ENCODE results near the gene ATM.

The ATM gene

DNA sequence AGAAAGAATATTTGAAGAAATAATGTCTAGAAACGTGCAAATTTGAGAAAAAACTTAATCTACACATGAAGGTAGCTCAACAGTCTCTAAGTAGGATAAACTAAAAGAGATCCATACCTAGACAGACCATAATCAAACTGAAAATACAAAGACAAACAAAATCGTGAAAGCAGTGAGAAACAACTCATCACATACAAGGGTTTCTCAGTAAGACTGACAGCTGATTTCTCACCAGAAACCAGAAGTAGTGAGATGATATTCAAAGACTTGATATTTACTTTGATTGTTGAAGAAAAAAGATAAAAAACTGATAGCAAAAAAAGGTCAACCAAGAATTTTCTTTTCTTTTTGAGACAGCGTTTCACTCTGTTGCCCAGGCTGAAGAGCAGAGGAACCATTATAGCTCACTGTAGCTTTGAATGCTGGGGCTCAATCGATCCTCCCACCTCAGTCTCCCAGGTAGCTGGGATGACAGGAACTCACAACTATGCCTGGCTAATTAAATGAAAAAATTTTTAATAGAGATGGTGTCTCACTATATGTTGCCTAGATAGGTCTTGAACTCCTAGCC, 17.9 kb upstream of the ATM start:
- no peak overlapping the region for H3K4me3 ChIP-seq (ENCODE audit: insufficient read depth, low read length, poor library complexity, severe bottlenecking)
- no peak overlapping the region for H3K27ac ChIP-seq (ENCODE audit: low read depth, low read length)
- H3K9me3 ChIP-seq (ENCODE audit: insufficient read depth, low read length): peaks cover 47% of the 10 kb centered on the region
- peaks cover 98% of the 10 kb centered on the region for H3K79me2 ChIP-seq (ENCODE audit: insufficient read depth, low read length)
- peaks cover 63% of the 10 kb centered on the region for H3K36me3 ChIP-seq (ENCODE audit: low read length)
- H3F3A ChIP-seq (ENCODE audit: insufficient read depth): no peaks in the 10 kb centered on the region
- H3K4me2 ChIP-seq (ENCODE audit: low read depth, low read length, poor library complexity, severe bottlenecking): no peak overlapping the region
- H2AFZ ChIP-seq (ENCODE audit: low read depth, low read length, severe bottlenecking): no peak overlapping the region
- no peak overlapping the region for H3K9ac ChIP-seq (ENCODE audit: low read length)
- no peaks in the 10 kb centered on the region for H3K27me3 ChIP-seq (ENCODE audit: low read length)
- H4K20me1 ChIP-seq (ENCODE audit: low read depth, low read length): no peaks in the 10 kb centered on the region
- H3K9me2 ChIP-seq (replicated peaks; ENCODE audit: insufficient read depth, low read length): no peaks in the 10 kb centered on the region
- no peak for TF ChIP-seq EZH2phosphoT487 (conservative IDR thresholded peaks at IDR 0.05; ENCODE audit: low read length)
- TF ChIP-seq, protein P1, sequence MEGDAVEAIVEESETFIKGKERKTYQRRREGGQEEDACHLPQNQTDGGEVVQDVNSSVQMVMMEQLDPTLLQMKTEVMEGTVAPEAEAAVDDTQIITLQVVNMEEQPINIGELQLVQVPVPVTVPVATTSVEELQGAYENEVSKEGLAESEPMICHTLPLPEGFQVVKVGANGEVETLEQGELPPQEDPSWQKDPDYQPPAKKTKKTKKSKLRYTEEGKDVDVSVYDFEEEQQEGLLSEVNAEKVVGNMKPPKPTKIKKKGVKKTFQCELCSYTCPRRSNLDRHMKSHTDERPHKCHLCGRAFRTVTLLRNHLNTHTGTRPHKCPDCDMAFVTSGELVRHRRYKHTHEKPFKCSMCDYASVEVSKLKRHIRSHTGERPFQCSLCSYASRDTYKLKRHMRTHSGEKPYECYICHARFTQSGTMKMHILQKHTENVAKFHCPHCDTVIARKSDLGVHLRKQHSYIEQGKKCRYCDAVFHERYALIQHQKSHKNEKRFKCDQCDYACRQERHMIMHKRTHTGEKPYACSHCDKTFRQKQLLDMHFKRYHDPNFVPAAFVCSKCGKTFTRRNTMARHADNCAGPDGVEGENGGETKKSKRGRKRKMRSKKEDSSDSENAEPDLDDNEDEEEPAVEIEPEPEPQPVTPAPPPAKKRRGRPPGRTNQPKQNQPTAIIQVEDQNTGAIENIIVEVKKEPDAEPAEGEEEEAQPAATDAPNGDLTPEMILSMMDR (IDR thresholded peaks at IDR 0.05; ENCODE audit: insufficient read depth, low read length, poor library complexity, severe bottlenecking): no peak

GRCh38 chr11:108206171-108206570, 16.7 kb upstream of the ATM start:
- Histone ChIP-seq H2AFZ (ENCODE audit: low read depth, low read length, severe bottlenecking) (no peak overlapping the region), H3K9me2 (replicated peaks; ENCODE audit: insufficient read depth, low read length) (no peaks in the 10 kb centered on the region), H3K9me3 (ENCODE audit: insufficient read depth, low read length) (peaks cover 47% of the 10 kb centered on the region), H3K36me3 (ENCODE audit: low read length) (peaks cover 71% of the 10 kb centered on the region), H3K27ac (ENCODE audit: low read depth, low read length) (no peak overlapping the region), H3K27me3 (ENCODE audit: low read length) (no peaks in the 10 kb centered on the region), H3K4me2 (ENCODE audit: low read depth, low read length, poor library complexity, severe bottlenecking) (no peak overlapping the region), H3K9ac (ENCODE audit: low read length) (no peak overlapping the region), H3K4me3 (ENCODE audit: insufficient read depth, low read length, poor library complexity, severe bottlenecking) (no peak overlapping the region), H3K79me2 (ENCODE audit: insufficient read depth, low read length) (peaks cover 98% of the 10 kb centered on the region), H3F3A (ENCODE audit: insufficient read depth) (no peaks in the 10 kb centered on the region), H4K20me1 (ENCODE audit: low read depth, low read length) (no peaks in the 10 kb centered on the region)
- TF ChIP-seq EZH2phosphoT487 (conservative IDR thresholded peaks at IDR 0.05; ENCODE audit: low read length): no peak
- TF ChIP-seq, protein P1 (IDR thresholded peaks at IDR 0.05; ENCODE audit: insufficient read depth, low read length, poor library complexity, severe bottlenecking): no peak

DNA sequence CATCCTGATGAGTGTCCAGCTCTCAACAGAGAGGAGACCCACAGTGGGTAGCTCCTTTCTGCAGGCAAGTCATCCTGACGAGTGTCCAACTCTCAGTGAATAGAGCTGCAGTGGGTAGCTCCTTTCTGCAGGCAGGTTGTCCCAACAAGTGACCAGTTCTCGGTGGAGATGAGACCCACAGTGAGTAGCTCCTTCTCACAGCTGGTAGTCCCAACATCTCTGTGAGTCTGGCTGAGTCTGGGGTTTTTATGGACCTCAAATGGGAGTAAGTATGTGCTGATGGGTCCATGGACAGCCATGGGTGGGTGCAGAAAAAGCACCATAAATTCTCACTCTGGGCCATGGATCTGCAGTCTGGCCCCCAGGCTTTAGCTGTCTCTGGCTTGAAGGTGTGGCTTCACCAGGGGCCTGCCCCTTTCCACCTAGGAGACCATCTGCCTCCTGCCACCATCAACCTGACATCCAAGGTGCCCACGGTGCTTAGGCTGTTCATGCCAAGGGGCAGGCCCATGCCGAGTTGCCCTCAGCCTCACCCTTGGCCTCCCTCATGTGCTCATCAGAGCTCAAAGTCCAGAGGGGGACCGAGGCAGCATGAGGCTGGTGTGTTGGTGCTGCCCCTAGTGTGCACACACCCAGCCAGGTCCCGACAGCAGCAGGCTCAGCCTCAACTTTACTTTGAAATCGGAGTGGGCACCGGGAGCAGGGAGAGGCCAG, 15.7 kb upstream of the ATM start:
- TF ChIP-seq EZH2phosphoT487 (conservative IDR thresholded peaks at IDR 0.05; ENCODE audit: low read length): no peak
- TF ChIP-seq, protein P1 (IDR thresholded peaks at IDR 0.05; ENCODE audit: insufficient read depth, low read length, poor library complexity, severe bottlenecking): no peak
- Histone ChIP-seq H3K4me2 (ENCODE audit: low read depth, low read length, poor library complexity, severe bottlenecking) (no peak overlapping the region), H3K36me3 (ENCODE audit: low read length) (peaks cover 77% of the 10 kb centered on the region), H3F3A (ENCODE audit: insufficient read depth) (no peaks in the 10 kb centered on the region), H3K9ac (ENCODE audit: low read length) (no peak overlapping the region), H3K9me2 (replicated peaks; ENCODE audit: insufficient read depth, low read length) (no peaks in the 10 kb centered on the region), H3K4me3 (ENCODE audit: insufficient read depth, low read length, poor library complexity, severe bottlenecking) (no peak overlapping the region), H3K27ac (ENCODE audit: low read depth, low read length) (no peak overlapping the region), H2AFZ (ENCODE audit: low read depth, low read length, severe bottlenecking) (no peak overlapping the region), H3K9me3 (ENCODE audit: insufficient read depth, low read length) (peaks cover 47% of the 10 kb centered on the region), H3K79me2 (ENCODE audit: insufficient read depth, low read length) (peaks cover 98% of the 10 kb centered on the region), H3K27me3 (ENCODE audit: low read length) (no peaks in the 10 kb centered on the region), H4K20me1 (ENCODE audit: low read depth, low read length) (no peaks in the 10 kb centered on the region)

Data from SU-DHL-6 (cell line).